ENCODE results near the gene CYP2W1.
"Not testable (repeated sequence)": the region's sequence is repeated elsewhere in the genome, so short reads cannot be mapped to it uniquely, and the experiment has no call there.

CYP2W1 gene

DNA sequence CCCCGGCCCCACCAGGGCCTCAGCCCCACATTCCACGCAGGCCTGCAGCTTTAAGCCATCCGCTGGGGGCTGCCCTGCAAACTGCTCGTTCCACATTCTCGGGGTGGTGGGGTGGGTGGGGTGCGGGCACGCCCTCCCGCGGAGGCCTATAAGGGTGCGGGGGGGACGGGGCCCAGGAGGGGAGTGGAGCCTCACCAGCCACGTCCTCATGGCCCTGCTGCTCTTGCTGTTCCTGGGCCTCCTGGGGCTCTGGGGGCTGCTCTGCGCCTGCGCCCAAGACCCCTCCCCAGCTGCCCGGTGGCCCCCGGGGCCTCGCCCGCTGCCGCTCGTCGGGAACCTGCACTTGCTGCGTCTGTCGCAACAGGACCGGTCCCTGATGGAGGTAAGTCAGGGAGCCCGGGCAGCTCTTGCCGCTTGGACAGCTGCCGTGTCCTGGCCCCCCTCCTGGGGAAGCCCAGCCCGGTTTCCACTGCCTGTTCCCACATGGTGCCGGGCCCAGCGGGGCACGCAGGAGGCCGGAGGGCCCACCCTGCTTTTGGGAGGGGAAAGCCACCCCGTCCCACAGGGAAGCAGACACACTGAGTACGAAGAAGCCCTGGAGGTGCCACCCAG, at the start of gene CYP2W1:
Gene CYP2W1, plus strand, starts transcription at position 178 of the 612 bp plus-strand sequence. Its CDS starts 31 bp downstream, at position 209.
- peak; percentile 63 for DNase-seq

DNA sequence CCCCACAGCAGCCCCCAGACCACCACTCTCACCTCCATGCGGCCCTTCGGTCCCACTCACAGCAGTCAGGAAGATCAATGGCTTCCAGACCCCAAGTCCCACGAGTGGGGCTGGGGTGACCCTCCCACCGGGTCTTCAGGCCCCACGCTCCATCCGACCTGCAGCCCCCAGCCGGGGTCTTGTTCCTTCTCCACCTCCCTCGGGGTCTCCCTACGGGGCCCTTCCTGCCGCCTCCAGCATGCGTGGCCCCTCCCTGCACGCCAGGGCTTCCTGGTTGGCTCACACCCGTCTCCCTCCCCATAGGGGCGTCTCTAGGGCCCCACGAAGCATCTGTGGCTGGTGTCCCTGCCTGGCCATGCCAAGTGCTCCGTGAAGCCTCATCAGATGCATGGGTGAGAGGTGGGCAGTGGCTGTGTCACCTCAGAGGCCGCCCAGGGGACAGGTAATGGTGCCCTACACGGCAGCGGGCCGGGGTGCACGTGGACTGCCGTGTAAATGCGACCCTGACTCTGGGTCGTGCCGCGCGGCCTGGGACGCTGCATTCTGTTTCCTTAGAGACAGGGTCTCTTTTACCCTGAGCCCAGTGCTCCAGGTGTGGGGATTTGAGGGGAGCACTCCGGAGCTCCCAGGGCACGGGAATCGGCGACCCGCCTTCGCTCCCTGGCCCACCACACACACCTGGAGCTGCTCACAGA, 48.4 kb upstream of the CYP2W1 start:
- DNase-seq = no peak

- no peak for DNase-seq
Measured at GRCh38 chr7:935164-935873, 47.7 kb upstream of the CYP2W1 start.

DNA sequence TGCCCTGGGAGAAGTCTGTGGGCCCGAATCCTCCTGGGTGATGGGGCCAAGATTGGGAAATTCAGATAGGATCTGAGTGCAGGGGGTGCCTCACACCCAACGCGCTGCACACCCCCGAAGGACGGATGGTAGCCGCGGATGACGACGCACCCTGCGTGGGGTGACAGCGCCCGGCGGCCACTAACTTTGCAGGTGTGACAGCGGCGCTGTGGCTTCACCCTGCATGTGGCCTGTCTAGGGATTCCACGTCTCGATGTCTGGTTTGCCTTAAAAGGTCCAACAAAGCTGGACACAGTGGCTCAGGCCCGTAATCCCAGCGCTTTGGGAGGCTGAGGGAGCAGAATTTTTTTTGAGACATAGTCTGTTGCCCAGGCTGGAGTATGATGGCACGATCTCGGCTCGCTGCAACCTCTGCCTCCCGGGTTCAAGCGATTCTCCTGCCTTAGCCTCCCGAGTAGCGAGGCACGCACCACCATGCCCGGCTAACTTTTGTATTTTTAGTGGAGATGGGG, 47.1 kb upstream of the CYP2W1 start:
- no peak for DNase-seq

- DNase-seq = no peak
Measured at GRCh38 chr7:936386-937054, 46.5 kb upstream of the CYP2W1 start.

- no peak for DNase-seq
Measured at GRCh38 chr7:937856-938484, 45.0 kb upstream of the CYP2W1 start.

- DNase-seq = no peak
Measured at GRCh38 chr7:938546-939185, 44.3 kb upstream of the CYP2W1 start.

- no peak for DNase-seq
Measured at GRCh38 chr7:939843-940242, 43.1 kb upstream of the CYP2W1 start.

GRCh38 chr7:940599-941408, 42.2 kb upstream of the CYP2W1 start:
- no peak for DNase-seq

GRCh38 chr7:943793-944192, 39.2 kb upstream of the CYP2W1 start:
- not testable (repeated sequence) for DNase-seq

DNA sequence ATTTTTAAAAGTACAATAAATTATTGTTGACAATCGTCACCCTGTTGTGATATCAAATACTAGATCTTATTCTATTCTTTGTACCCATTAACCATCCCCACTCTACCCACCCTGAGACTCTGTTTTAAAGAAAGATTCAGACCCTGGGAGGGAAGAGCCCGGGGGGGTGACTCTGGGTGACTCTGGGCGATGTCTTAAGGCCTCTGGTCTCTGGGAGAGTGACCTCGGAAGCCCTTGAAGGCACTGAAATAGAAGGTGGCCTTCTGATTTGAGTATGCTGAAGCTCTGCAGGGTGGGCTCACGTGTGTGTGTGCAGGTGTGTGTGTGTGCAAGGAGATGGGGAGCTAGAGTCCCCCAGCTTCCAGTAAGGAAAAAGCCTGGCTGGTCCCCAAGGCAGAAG, 38.2 kb upstream of the CYP2W1 start:
- DNase-seq = no peak

GRCh38 chr7:945147-945555, 37.8 kb upstream of the CYP2W1 start:
- DNase-seq = no peak

DNA sequence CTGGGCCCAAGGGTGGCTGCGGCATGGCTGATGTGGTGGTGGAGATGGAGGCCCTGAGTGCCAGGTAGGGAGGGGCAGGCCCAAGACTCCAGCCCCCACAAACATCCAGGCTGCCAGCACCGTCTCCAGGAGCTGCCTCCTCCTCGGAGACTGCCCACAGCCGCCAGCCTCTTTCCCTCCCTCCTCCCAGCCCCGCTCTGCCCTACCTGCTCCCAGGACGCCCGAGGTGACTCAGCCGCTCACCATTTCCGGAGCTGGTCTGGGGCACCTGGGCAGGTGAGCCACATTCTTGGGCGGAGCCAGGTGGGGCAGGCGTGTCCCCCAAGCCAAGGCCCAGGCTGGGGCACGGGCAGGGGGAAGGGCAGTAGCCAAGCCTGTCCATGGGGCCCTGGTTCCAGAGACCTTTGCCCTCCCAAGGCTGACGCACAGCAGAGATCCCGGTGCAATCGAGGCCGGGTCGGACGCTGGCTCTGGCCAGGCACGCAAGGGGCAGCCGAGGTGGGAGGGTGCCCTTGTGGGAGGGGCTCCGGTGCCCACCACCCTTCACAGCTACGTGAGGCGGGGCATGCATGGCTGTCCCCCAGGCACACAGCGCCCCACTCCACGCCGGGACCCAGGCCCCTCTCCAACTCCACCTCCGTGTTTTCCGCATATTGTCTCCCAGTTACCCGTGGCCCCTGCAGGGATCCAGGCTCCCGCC, 37.3 kb upstream of the CYP2W1 start:
- no peak for DNase-seq

DNA sequence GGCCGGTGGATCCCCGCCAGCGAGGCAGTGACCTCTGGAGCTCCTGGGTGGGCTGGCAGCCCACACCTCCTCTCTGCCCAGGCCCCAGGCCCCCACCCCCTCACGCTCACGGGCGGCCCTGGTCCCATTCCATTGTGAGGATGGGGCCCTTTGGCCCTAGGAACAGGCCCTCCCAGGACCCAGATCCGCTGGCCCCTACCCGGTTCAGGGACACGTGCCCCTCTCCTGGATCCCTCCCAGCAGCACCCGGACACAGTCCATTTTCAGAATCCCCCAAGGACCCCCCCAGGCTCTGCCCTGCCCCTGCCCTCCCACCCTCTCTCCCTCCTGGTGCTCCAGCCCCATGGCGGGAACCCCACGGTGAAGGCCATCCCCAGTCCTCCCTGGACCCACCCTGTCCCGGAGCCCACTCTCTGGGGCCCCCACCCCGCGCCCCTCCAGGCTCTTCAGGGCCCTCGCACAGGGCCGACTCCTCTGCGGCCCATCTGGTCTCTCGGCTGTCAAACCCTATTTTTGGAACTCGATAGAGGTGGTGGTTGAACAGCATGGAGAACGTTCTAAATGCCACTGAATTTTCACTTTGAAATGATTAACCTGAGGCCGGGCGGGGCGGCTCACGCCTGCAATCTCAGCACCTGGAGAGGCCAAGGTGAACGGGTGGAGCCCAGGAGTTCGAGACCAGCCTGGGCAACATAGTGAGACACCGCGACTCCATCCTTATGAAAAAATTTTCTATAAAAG, 36.6 kb upstream of the CYP2W1 start:
- DNase-seq = no peak

- no peak for DNase-seq
Measured at GRCh38 chr7:947391-948210, 35.4 kb upstream of the CYP2W1 start.

GRCh38 chr7:949021-949934, 33.7 kb upstream of the CYP2W1 start:
- no peak for DNase-seq

DNA sequence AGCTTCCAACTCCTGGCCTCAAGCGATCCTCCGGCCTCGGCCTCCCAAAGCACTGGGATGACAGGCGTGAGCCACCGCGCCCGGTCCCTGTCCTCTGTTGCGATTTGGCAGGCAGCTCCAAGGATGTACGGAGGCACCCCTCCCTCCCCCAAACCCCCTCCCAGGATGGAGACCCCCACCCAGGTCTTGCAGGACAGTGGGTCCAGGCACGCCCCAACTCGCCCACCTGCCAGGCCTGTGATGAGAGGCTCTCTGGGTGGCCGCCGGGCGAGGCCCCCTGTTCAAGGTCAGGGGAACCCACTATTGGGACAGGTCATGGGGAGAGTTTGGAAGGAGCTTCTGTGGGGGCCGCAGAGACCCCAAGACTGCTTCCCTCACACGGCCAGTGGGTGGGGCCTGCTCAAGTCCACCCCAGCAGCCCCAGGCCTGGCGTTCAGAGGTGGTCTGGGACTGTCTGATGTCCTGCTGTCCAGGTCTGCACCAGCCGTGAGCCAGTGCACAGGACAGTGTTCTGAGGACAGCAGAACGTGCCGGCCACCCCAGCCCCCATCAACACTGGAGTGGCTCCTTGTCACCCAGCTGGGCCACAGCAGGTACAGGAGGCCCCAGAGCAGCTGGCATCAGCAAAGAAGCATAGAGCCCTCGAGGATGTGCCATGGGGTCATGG, 31.0 kb upstream of the CYP2W1 start:
- DNase-seq = no peak

Measured in NCI-H2171 (cell line).